Measurements from ENCODE around the gene PDGFRA. TPM values are rescaled to one million over a fixed set of nuclear protein-coding genes. Genes with fewer than 3 reads are reported as not detected.
"Not testable (repeated sequence)": the region's sequence is repeated elsewhere in the genome, so short reads cannot be mapped to it uniquely, and the experiment has no call there.

The PDGFRA gene
- total RNA-seq, 1 experiment from 2014 or later, result 0.25 TPM

- ChIA-PET CTCF (interaction anchor here (0.6 to 3.7 kb wide), 40 partner anchors 17 to 2000 kb away, joined by 3 to 49 read pairs (median 4); no protein-coding TSS in a partner anchor), RAD21 (ENCODE audit: low non-redundant PET in 1 of 2, low total read pairs in 2 of 2, uncharacterized antibody in 2 of 2, unreplicated experiment in 2 of 2) (interaction anchor here (0.9 to 1.6 kb wide), 9 partner anchors 305 to 2000 kb away, joined by 3 to 5 read pairs (median 3); no protein-coding TSS in a partner anchor), POLR2A (interaction anchor here (1.2 kb wide), 1 partner anchor 528 kb away, joined by 4 read pairs; no protein-coding TSS in a partner anchor)
- no peak overlapping the region for H3K9ac ChIP-seq (ENCODE audit: low read length)
- no peaks in the 10 kb centered on the region for H3K36me3 ChIP-seq (ENCODE audit: control insufficient read depth in 1 of 2, insufficient read depth in 2 of 2, low read length in 2 of 2)
- no peaks in the 10 kb centered on the region for H3K9me2 ChIP-seq (ENCODE audit: insufficient read depth)
- no peak for TF ChIP-seq FOSL1 (IDR thresholded peaks at IDR 0.05; ENCODE audit: low read depth)
- TF ChIP-seq CTCF (IDR thresholded peaks at IDR 0.05 in 2 of 3, conservative IDR thresholded peaks at IDR 0.05 in 1 of 3; ENCODE audit: borderline replicate concordance in 1 of 3, insufficient read depth in 1 of 3, low read depth in 2 of 3, low read length in 2 of 3), result peak in 1 of 3 experiments; percentile 10; a peak in 1 of 6 replicates
- no peaks in the 10 kb centered on the region for H3K9me3 ChIP-seq (ENCODE audit: control insufficient read depth in 1 of 2, insufficient read depth in 1 of 2, low read depth in 1 of 2, low read length in 2 of 2)
- H2AFZ ChIP-seq (ENCODE audit: low read depth, low read length, poor library complexity, severe bottlenecking), result peak overlapping the region; percentile 47
- no peaks in the 10 kb centered on the region for H3K79me2 ChIP-seq (ENCODE audit: insufficient read depth, low read length)
- no peak overlapping the region for H3K4me3 ChIP-seq (replicated peaks in 1 of 2; ENCODE audit: low read depth in 1 of 2, low read length in 2 of 2)
- intact Hi-C loops (cut with micrococcal nuclease), result loop anchor here (1.0 to 10.0 kb wide), 9 partner anchors 326 to 2000 kb away; no protein-coding TSS in a partner anchor
- no TSS peak for BruUV-seq (replicated peaks)
- H3K4me1 ChIP-seq (ENCODE audit: control insufficient read depth in 1 of 2, insufficient read depth in 2 of 2, low read length in 2 of 2), result peaks cover 0 to 17% of the 10 kb centered on the region in 2 experiments; a peak in 2 of 4 replicates
- DNase-seq (ENCODE audit: low read depth, low spot score) (no peak), ATAC-seq (peak; percentile 43)
- peak overlapping the region; percentile 76 for H3K4me2 ChIP-seq (ENCODE audit: low read length)
- no peaks in the 10 kb centered on the region for H4K20me1 ChIP-seq (ENCODE audit: insufficient read depth)
- H3K27me3 ChIP-seq (ENCODE audit: insufficient read depth, low read length), result no peaks in the 10 kb centered on the region
- H3K27ac ChIP-seq (ENCODE audit: low read depth, low read length), result no peak overlapping the region
These were observed 5.6 kb downstream of the PDGFRA start for GRCh38 chr4:54234497-54235205.

- H3K27me3 ChIP-seq (ENCODE audit: insufficient read depth, low read length); ATAC-seq; H3K27ac ChIP-seq (ENCODE audit: low read depth, low read length); H4K20me1 ChIP-seq (ENCODE audit: insufficient read depth); H2AFZ ChIP-seq (ENCODE audit: low read depth, low read length, poor library complexity, severe bottlenecking); H3K9me2 ChIP-seq (ENCODE audit: insufficient read depth); H3K36me3 ChIP-seq (ENCODE audit: control insufficient read depth in 1 of 2, insufficient read depth in 2 of 2, low read length in 2 of 2); POLR2A ChIA-PET; DNase-seq (ENCODE audit: low read depth, low spot score); BruUV-seq (replicated peaks); CTCF ChIA-PET; H3K9ac ChIP-seq (ENCODE audit: low read length); H3K4me2 ChIP-seq (ENCODE audit: low read length); RAD21 ChIA-PET (ENCODE audit: low non-redundant PET in 1 of 2, low total read pairs in 2 of 2, uncharacterized antibody in 2 of 2, unreplicated experiment in 2 of 2); H3K4me3 ChIP-seq (replicated peaks in 1 of 2; ENCODE audit: low read depth in 1 of 2, low read length in 2 of 2); H3K79me2 ChIP-seq (ENCODE audit: insufficient read depth, low read length): not testable (repeated sequence)
- Histone ChIP-seq H3K9me3 (ENCODE audit: control insufficient read depth in 1 of 2, insufficient read depth in 1 of 2, low read depth in 1 of 2, low read length in 2 of 2) (peaks cover 8 to 11% of the 10 kb centered on the region in 2 experiments; a peak in 3 of 4 replicates), H3K4me1 (ENCODE audit: control insufficient read depth in 1 of 2, insufficient read depth in 2 of 2, low read length in 2 of 2) (peaks cover 0 to 17% of the 10 kb centered on the region in 2 experiments; a peak in 2 of 4 replicates)
- intact Hi-C loops (cut with micrococcal nuclease), result loop anchor here (10.0 kb wide), 2 partner anchors 622 to 1252 kb away; no protein-coding TSS in a partner anchor
These were observed 7.2 kb downstream of the PDGFRA start for GRCh38 chr4:54236316-54236715.
